K562 (cell line): ENCODE data around the gene LCP2. TPM values are rescaled to one million over a fixed set of nuclear protein-coding genes. Genes with fewer than 3 reads are reported as not detected.

Experiments used
- ATAC-seq: fragments of 200-7000 bp; cut with Tn5 transposase; 3 replicates; pipeline ENCODE4 v1.9.1; 2020; ENCODE audit warnings: moderate library complexity
- BruUV-seq: library from RNA; stranded (reverse); fragments of 400-500 nt; replicated peaks from 2 replicates; lab custom pipeline; 2021; lab: Mats Ljungman, UMichigan
- CTCF ChIA-PET: fragments of 300-600 bp; formaldehyde crosslinking; extraction: SDS; loops from one replicate; lab custom pipeline; 2021; ENCODE audit warnings: low intra/inter-chr PET ratio; lab: Yijun Ruan, JAX
- POLR2A ChIA-PET: fragments of 300-600, 350-650 bp; sonication (Branson Sonifier 250); formaldehyde crosslinking; extraction: SDS; loops from one replicate; lab custom pipeline; 2021; ENCODE audit warnings: antibody characterized with exemption, inconsistent platforms; lab: Yijun Ruan, JAX
- DNase-seq, 4 experiments: peaks; one replicate each; pipeline versions ENCODE4 v3.0.0 to v3.0.0-alpha.2; 2011 to 2018; ENCODE audit warnings: low spot score in 3 of 4, mixed read lengths in 3 of 4; ENCODE audit errors: extremely low read depth in 1 of 4
- FAIRE-seq: peaks from 2 replicates; lab custom pipeline; 2011; peaks lifted over from hg19 to GRCh38; lab: Jason Lieb, UNC
- H2AFZ ChIP-seq: 2 replicates; pipeline ENCODE4 v1.6.0; 2011; ENCODE audit warnings: low read depth, low read length, control low read depth, inconsistent platforms
- H3K27ac ChIP-seq: fragments of 200-600 bp; 3 replicates; pipeline ENCODE4 v1.8.0; 2011; ENCODE audit warnings: low read depth, mild to moderate bottlenecking, control low read depth, inconsistent platforms, low read length, moderate library complexity, mixed read lengths; ENCODE audit errors: extremely low read depth
- H3K27me3 ChIP-seq, 2 experiments: fragments of 300-600 bp in 1 of 2; 2 replicates in 1 of 2; 3 replicates in 1 of 2; pipeline versions ENCODE4 v1.6.0 to v1.8.0; 2011; ENCODE audit warnings: inconsistent platforms in 2 of 2, low read length in 2 of 2, mild to moderate bottlenecking in 1 of 2, mixed read lengths in 1 of 2, moderate library complexity in 1 of 2; ENCODE audit not compliant: control insufficient read depth in 2 of 2, insufficient read depth in 2 of 2
- H3K36me3 ChIP-seq: fragments of 300-600 bp; 3 replicates; pipeline ENCODE4 v1.8.0; 2011; ENCODE audit warnings: mild to moderate bottlenecking, low read length, inconsistent platforms; ENCODE audit not compliant: control insufficient read depth, insufficient read depth
- H3K4me1 ChIP-seq, 2 experiments: fragments of 200-600 bp in 1 of 2; replicated peaks in 1 of 2; 2 replicates in 1 of 2; 3 replicates in 1 of 2; pipeline versions ENCODE4 v1.5.1 to v1.8.0; 2011; ENCODE audit warnings: inconsistent platforms in 2 of 2, low read length in 2 of 2, mild to moderate bottlenecking in 1 of 2, mixed read lengths in 1 of 2, moderate library complexity in 1 of 2; ENCODE audit not compliant: control insufficient read depth in 2 of 2, insufficient read depth in 2 of 2
- H3K4me2 ChIP-seq: 2 replicates; pipeline ENCODE4 v1.6.1; 2011; ENCODE audit warnings: low read length, control low read depth, inconsistent platforms, mixed read lengths; ENCODE audit not compliant: insufficient read depth
- H3K4me3 ChIP-seq: fragments of 200-600 bp; sonication (generic), shearing (Covaris generic); 2 replicates; pipeline ENCODE4 v1.5.1; 2016; ENCODE audit warnings: control low read depth, inconsistent platforms
- H3K79me2 ChIP-seq: fragments of 200-600 bp; 3 replicates; pipeline ENCODE4 v1.8.0; 2011; ENCODE audit warnings: low read length, inconsistent platforms; ENCODE audit not compliant: control insufficient read depth, insufficient read depth
- H3K9ac ChIP-seq, 2 experiments: 2 replicates each; pipeline versions ENCODE4 v1.6.0 to v1.6.1; 2011; ENCODE audit warnings: low read depth in 2 of 2, low read length in 2 of 2, control low read depth in 1 of 2, inconsistent platforms in 1 of 2, mild to moderate bottlenecking in 1 of 2, mixed read lengths in 1 of 2; ENCODE audit not compliant: insufficient read depth in 1 of 2
- H3K9me1 ChIP-seq: one replicate; pipeline ENCODE4 v1.6.0; 2011; ENCODE audit warnings: inconsistent platforms, mild to moderate bottlenecking, low read length, moderate library complexity; ENCODE audit not compliant: control insufficient read depth, insufficient read depth
- H3K9me3 ChIP-seq: replicated peaks from 2 replicates; pipeline ENCODE4 v1.5.1; 2011; ENCODE audit warnings: low read depth, low read length, inconsistent platforms; ENCODE audit not compliant: control insufficient read depth, insufficient read depth
- H4K20me1 ChIP-seq: replicated peaks from 2 replicates; pipeline ENCODE4 v1.6.1; 2011; ENCODE audit warnings: low read length, inconsistent platforms, mixed read lengths; ENCODE audit not compliant: control insufficient read depth, insufficient read depth
- JUN ChIP-seq, 2 experiments: sonication (generic) in 1 of 2; formaldehyde crosslinking in 1 of 2; IDR thresholded peaks; 2 replicates each; pipeline versions ENCODE4 v1.6.1 to v1.8.0; 2012 to 2022; ENCODE audit warnings: borderline replicate concordance in 2 of 2, mild to moderate bottlenecking in 2 of 2, improper control_type of control experiment in 1 of 2, low read depth in 1 of 2, low read length in 1 of 2, missing genetic modification reagents in 1 of 2
- KDM4B ChIP-seq, 2 experiments: fragments of 450-650 bp in 1 of 2; sonication (generic) in 1 of 2; IDR thresholded peaks; 2 replicates each; pipeline ENCODE4 v1.6.1; 2016 to 2017; ENCODE audit warnings: borderline replicate concordance in 2 of 2, antibody characterized with exemption in 1 of 2, low read depth in 1 of 2, mild to moderate bottlenecking in 1 of 2
- MCM5 ChIP-seq: fragments of 450-650 bp; IDR thresholded peaks from 2 replicates; pipeline ENCODE4 v1.6.1; 2016; ENCODE audit warnings: low read depth
- RB1 ChIP-seq: fragments of 450-650 bp; IDR thresholded peaks from 2 replicates; pipeline ENCODE4 v1.6.1; 2017; ENCODE audit warnings: low read depth, mild to moderate bottlenecking
- SMARCC2 ChIP-seq: fragments of 450-650 bp; IDR thresholded peaks from 2 replicates; pipeline ENCODE4 v1.6.1; 2017; ENCODE audit warnings: antibody characterized with exemption, moderate library complexity, mild to moderate bottlenecking, low read depth
- ZBTB7A ChIP-seq: IDR thresholded peaks from 2 replicates; pipeline ENCODE4 v1.6.1; 2011; ENCODE audit warnings: low read depth, mild to moderate bottlenecking, low read length, moderate library complexity, borderline replicate concordance; ENCODE audit not compliant: control insufficient read depth
- ZNF445 ChIP-seq: fragments of 250-450 bp; sonication (Bioruptor Pico); IDR thresholded peaks from 2 replicates; pipeline ENCODE4 v1.4.0; 2020; ENCODE audit warnings: low read depth, mild to moderate bottlenecking, moderate library complexity
- ZNF518B ChIP-seq: fragments of 250-450 bp; sonication (Bioruptor Pico); IDR thresholded peaks from 2 replicates; pipeline ENCODE4 v1.5.0; 2021; ENCODE audit warnings: mild to moderate bottlenecking, moderate library complexity
- WGBS: fragments of 100-300 bp; shearing (Covaris generic); methylation state at CpG from one replicate; pipeline ENCODE4 v1.1.6; 2016; ENCODE audit warnings: low coverage, mixed read lengths; ENCODE audit not compliant: insufficient coverage; ENCODE audit errors: missing lambda C conversion rate; 5-methylcytosine and 5-hydroxymethylcytosine counted together
- in situ Hi-C: fragments of 300-500 bp; cut with MboI; formaldehyde crosslinking; loops from 4 replicates; pipeline ENCODE4 v1.15.0; 2018; ENCODE audit warnings: inconsistent platforms, mixed read lengths
- intact Hi-C: fragments of 100-400 bp; cut with micrococcal nuclease; formaldehyde crosslinking; loops from 2 replicates; pipeline ENCODE4 v1.14.2; 2022
- polyA plus RNA-seq, 8 experiments: library from polyadenylated mRNA; depleted of rRNA in 4 of 8; stranded (reverse) in 5 of 8; unstranded in 3 of 8; fragments of >200 nt; fragmentation: Nextera tagmentation in 2 of 8; fragmentation: Illumina TruSeq in 1 of 8; extraction: Ambion mirVana in 2 of 8; extraction: Trizol in 1 of 8; gene quantifications; 2 replicates each; pipeline versions ENCODE4 v1.2.1 to v1.2.3, GENCODE V29; 2011 to 2014; ENCODE audit warnings: inconsistent platforms in 1 of 8, missing spikeins in 1 of 8
- total RNA-seq, 7 experiments: library from RNA; depleted of rRNA in 6 of 7; stranded (reverse); fragments of >200 nt in 6 of 7; fragmentation: Illumina TruSeq in 2 of 7; extraction: Trizol in 2 of 7; gene quantifications; 2 replicates each; pipeline versions ENCODE4 v1.2.1 to v1.2.3, GENCODE V29; 2011 to 2021; ENCODE audit warnings: low replicate concordance in 1 of 7
- TF ChIP-seq, protein P1 (sequence below), 3 experiments: IDR thresholded peaks in 2 of 3; conservative IDR thresholded peaks in 1 of 3; 2 replicates each; pipeline ENCODE4 v1.5.1; 2011 to 2012; ENCODE audit warnings: low read length in 3 of 3, mild to moderate bottlenecking in 3 of 3, control low read depth in 2 of 3, improper control_type of control experiment in 1 of 3, inconsistent platforms in 1 of 3, low read depth in 1 of 3, mixed read lengths in 1 of 3, moderate library complexity in 1 of 3; ENCODE audit not compliant: insufficient read depth in 2 of 3
- TF ChIP-seq, protein P2 (sequence below): fragments of 250-450 bp; sonication (Bioruptor Pico); IDR thresholded peaks from 2 replicates; pipeline ENCODE4 v1.8.0; 2021; ENCODE audit warnings: mild to moderate bottlenecking, moderate library complexity
- TF ChIP-seq, protein P3 (sequence below): fragments of 450-650 bp; IDR thresholded peaks from 2 replicates; pipeline ENCODE4 v1.6.1; 2016; ENCODE audit warnings: low read depth, mild to moderate bottlenecking, moderate library complexity

The LCP2 gene
- total and polyA plus RNA-seq, 9 of the 15 experiments (the other 6 are each of a cell fraction or from before 2014, with no cell fraction given): 4.0 to 31.3 (median 14.6) TPM

- no peaks in the 10 kb centered on the region for H3K9me1 ChIP-seq
- no peaks in the 10 kb centered on the region; the same call in 1 of the 2 replicates for H4K20me1 ChIP-seq
- no TSS peak for BruUV-seq
- POLR2A ChIA-PET: interaction anchor here (0.6 to 1.3 kb wide), 4 partner anchors 16 to 220 kb away, joined by 3 to 4 read pairs (median 3); partner anchors contain the start of gene LCP2
- no peak overlapping the region for H3K27ac ChIP-seq
- FAIRE-seq (no peak), ATAC-seq (no peak), DNase-seq (no peak)
- no peak overlapping the region; a peak in 1 of 4 replicates for H3K9ac ChIP-seq
- H3K4me1 ChIP-seq: peaks cover 8 to 38% of the 10 kb centered on the region in 2 experiments
- no peaks in the 10 kb centered on the region for H3K79me2 ChIP-seq
- CTCF ChIA-PET: no interaction called here
- WGBS: 41% methylated on average over 5 of the region's 8 CpGs
- intact Hi-C loops: loop anchor here (2.0 kb wide), 1 partner anchor 145 kb away; no protein-coding TSS in a partner anchor
- H3K4me2 ChIP-seq: no peak overlapping the region
- H3K27me3 ChIP-seq: no peaks in the 10 kb centered on the region
- H3K36me3 ChIP-seq: peaks cover 9% of the 10 kb centered on the region; the same call in 2 of the 3 replicates
- H3K4me3 ChIP-seq: no peak overlapping the region
- in situ Hi-C loops: no loop called here
- no peak overlapping the region for H2AFZ ChIP-seq
- H3K9me3 ChIP-seq: no peaks in the 10 kb centered on the region
- TF ChIP-seq, protein P1, sequence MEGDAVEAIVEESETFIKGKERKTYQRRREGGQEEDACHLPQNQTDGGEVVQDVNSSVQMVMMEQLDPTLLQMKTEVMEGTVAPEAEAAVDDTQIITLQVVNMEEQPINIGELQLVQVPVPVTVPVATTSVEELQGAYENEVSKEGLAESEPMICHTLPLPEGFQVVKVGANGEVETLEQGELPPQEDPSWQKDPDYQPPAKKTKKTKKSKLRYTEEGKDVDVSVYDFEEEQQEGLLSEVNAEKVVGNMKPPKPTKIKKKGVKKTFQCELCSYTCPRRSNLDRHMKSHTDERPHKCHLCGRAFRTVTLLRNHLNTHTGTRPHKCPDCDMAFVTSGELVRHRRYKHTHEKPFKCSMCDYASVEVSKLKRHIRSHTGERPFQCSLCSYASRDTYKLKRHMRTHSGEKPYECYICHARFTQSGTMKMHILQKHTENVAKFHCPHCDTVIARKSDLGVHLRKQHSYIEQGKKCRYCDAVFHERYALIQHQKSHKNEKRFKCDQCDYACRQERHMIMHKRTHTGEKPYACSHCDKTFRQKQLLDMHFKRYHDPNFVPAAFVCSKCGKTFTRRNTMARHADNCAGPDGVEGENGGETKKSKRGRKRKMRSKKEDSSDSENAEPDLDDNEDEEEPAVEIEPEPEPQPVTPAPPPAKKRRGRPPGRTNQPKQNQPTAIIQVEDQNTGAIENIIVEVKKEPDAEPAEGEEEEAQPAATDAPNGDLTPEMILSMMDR (IDR thresholded peaks at IDR 0.05 in 2 of 3, conservative IDR thresholded peaks at IDR 0.05 in 1 of 3; ENCODE audit: insufficient read depth in 2 of 3, low read depth in 1 of 3, low read length in 3 of 3): no peak
- TF ChIP-seq SMARCC2 (no peak), JUN (IDR thresholded peaks at IDR 0.05; ENCODE audit: borderline replicate concordance, low read depth, low read length) (no peak), JUN (CRISPR knock-in tag; IDR thresholded peaks at IDR 0.05; ENCODE audit: borderline replicate concordance) (no peak), KDM4B (IDR thresholded peaks at IDR 0.05; ENCODE audit: borderline replicate concordance in 2 of 2, low read depth in 1 of 2) (no peak), MCM5 (no peak), ZNF445 (CRISPR knock-in tag) (no peak), ZBTB7A (no peak), RB1 (no peak), ZNF518B (CRISPR knock-in tag) (no peak)
- TF ChIP-seq, protein P2, sequence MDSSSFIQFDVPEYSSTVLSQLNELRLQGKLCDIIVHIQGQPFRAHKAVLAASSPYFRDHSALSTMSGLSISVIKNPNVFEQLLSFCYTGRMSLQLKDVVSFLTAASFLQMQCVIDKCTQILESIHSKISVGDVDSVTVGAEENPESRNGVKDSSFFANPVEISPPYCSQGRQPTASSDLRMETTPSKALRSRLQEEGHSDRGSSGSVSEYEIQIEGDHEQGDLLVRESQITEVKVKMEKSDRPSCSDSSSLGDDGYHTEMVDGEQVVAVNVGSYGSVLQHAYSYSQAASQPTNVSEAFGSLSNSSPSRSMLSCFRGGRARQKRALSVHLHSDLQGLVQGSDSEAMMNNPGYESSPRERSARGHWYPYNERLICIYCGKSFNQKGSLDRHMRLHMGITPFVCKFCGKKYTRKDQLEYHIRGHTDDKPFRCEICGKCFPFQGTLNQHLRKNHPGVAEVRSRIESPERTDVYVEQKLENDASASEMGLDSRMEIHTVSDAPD (CRISPR knock-in tag): no peak
- TF ChIP-seq, protein P3, sequence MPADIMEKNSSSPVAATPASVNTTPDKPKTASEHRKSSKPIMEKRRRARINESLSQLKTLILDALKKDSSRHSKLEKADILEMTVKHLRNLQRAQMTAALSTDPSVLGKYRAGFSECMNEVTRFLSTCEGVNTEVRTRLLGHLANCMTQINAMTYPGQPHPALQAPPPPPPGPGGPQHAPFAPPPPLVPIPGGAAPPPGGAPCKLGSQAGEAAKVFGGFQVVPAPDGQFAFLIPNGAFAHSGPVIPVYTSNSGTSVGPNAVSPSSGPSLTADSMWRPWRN: no peak
Observed at GRCh38 chr5:170275376-170275994, 22.1 kb downstream of the LCP2 start.
